ENCODE results near the gene GDF2. TPM values are rescaled to one million over a fixed set of nuclear protein-coding genes. Genes with fewer than 3 reads are reported as not detected.

The GDF2 gene
- total RNA-seq, 4 donors from 2014 or later: not detected

DNA sequence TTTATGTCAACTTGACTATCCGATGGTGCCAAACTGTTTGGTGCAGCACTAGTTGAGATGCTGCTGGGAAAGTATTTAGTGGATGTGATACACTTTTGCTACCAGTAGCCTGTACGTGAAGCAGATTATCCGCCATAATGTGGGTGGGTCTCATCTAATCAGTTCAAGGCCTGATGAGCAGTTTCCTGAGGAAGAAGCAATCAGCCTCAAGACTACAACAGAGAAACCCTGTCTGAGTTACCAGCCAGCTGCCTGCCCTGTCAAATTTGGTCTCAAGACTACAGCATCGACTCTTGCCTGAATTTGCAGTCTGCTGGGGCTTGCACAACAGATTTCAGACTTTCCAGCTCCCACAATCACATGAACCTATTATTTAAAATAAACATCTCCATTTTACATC is 15.1 kb downstream of the GDF2 start:
- TF ChIP-seq, protein P1, sequence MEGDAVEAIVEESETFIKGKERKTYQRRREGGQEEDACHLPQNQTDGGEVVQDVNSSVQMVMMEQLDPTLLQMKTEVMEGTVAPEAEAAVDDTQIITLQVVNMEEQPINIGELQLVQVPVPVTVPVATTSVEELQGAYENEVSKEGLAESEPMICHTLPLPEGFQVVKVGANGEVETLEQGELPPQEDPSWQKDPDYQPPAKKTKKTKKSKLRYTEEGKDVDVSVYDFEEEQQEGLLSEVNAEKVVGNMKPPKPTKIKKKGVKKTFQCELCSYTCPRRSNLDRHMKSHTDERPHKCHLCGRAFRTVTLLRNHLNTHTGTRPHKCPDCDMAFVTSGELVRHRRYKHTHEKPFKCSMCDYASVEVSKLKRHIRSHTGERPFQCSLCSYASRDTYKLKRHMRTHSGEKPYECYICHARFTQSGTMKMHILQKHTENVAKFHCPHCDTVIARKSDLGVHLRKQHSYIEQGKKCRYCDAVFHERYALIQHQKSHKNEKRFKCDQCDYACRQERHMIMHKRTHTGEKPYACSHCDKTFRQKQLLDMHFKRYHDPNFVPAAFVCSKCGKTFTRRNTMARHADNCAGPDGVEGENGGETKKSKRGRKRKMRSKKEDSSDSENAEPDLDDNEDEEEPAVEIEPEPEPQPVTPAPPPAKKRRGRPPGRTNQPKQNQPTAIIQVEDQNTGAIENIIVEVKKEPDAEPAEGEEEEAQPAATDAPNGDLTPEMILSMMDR (IDR thresholded peaks at IDR 0.05): no peak
- TF ChIP-seq POLR2A (IDR thresholded peaks at IDR 0.05): no peak
- Histone ChIP-seq H3K27me3 (no peaks in the 10 kb centered on the region), H3K9me3 (no peaks in the 10 kb centered on the region), H3K36me3 (no peaks in the 10 kb centered on the region), H3K4me3 (no peak overlapping the region), H3K4me1 (peaks cover 0 to 4% (median 0%) of the 10 kb centered on the region in 4 donors), H3K27ac (no peak overlapping the region)
- no peak for DNase-seq

GRCh38 chr10:47339186-47339735 is 17.0 kb downstream of the GDF2 start:
- H3K27me3 ChIP-seq: no peaks in the 10 kb centered on the region
- H3K4me1 ChIP-seq: peaks cover 0 to 4% (median 0%) of the 10 kb centered on the region in 4 donors
- H3K27ac ChIP-seq: no peak overlapping the region
- no peaks in the 10 kb centered on the region for H3K9me3 ChIP-seq
- TF ChIP-seq, protein P1 (IDR thresholded peaks at IDR 0.05): no peak
- TF ChIP-seq POLR2A (IDR thresholded peaks at IDR 0.05): no peak
- H3K4me3 ChIP-seq: no peak overlapping the region
- peak in 1 of 3 donors; percentile 28 for DNase-seq
- H3K36me3 ChIP-seq: no peaks in the 10 kb centered on the region

- DNase-seq: peak in 2 of 3 donors; percentile 37 to 43
- Histone ChIP-seq H3K36me3 (no peaks in the 10 kb centered on the region), H3K27me3 (no peaks in the 10 kb centered on the region), H3K9me3 (no peaks in the 10 kb centered on the region), H3K4me3 (no peak overlapping the region), H3K27ac (no peak overlapping the region), H3K4me1 (peaks cover 0 to 4% (median 0%) of the 10 kb centered on the region in 4 donors)
- no peak for TF ChIP-seq POLR2A (IDR thresholded peaks at IDR 0.05)
- TF ChIP-seq, protein P1 (IDR thresholded peaks at IDR 0.05): no peak
Observed at GRCh38 chr10:47339759-47340607, 17.7 kb downstream of the GDF2 start.

DNA sequence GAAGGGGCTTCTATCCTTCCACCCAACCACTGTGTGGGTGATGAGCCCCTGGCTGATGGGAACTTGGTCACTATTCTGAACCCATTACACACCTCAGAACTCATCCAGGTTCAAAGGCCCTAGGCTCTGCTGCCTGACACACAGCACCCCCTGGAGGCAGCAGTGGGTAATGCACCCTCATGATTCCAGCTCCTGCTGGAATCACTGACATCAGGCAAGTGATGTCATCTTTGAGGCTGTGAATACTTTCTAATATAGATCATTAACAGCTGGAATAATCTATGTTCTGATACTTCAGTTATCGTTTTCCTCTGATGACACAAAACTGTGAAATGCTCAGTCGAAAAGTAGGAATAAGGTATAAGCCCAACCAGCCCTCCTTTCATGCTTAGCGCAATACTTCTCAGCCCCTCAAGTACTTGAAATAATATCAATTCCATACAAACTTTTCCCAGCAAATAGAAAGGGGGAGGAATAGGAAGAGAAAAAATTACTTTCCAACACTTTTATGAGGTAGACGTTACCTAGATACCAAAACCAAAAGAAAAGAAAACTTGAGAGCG is 18.4 kb downstream of the GDF2 start:
- TF ChIP-seq POLR2A (IDR thresholded peaks at IDR 0.05): no peak
- TF ChIP-seq, protein P1 (IDR thresholded peaks at IDR 0.05): peak; percentile 69 to 95 (median 94)
- no peaks in the 10 kb centered on the region for H3K9me3 ChIP-seq
- no peaks in the 10 kb centered on the region for H3K36me3 ChIP-seq
- H3K27ac ChIP-seq: no peak overlapping the region
- no peaks in the 10 kb centered on the region for H3K27me3 ChIP-seq
- peaks cover 0 to 4% (median 0%) of the 10 kb centered on the region in 4 donors for H3K4me1 ChIP-seq
- peak; percentile 44 to 87 (median 85) for DNase-seq
- no peak overlapping the region for H3K4me3 ChIP-seq

DNA sequence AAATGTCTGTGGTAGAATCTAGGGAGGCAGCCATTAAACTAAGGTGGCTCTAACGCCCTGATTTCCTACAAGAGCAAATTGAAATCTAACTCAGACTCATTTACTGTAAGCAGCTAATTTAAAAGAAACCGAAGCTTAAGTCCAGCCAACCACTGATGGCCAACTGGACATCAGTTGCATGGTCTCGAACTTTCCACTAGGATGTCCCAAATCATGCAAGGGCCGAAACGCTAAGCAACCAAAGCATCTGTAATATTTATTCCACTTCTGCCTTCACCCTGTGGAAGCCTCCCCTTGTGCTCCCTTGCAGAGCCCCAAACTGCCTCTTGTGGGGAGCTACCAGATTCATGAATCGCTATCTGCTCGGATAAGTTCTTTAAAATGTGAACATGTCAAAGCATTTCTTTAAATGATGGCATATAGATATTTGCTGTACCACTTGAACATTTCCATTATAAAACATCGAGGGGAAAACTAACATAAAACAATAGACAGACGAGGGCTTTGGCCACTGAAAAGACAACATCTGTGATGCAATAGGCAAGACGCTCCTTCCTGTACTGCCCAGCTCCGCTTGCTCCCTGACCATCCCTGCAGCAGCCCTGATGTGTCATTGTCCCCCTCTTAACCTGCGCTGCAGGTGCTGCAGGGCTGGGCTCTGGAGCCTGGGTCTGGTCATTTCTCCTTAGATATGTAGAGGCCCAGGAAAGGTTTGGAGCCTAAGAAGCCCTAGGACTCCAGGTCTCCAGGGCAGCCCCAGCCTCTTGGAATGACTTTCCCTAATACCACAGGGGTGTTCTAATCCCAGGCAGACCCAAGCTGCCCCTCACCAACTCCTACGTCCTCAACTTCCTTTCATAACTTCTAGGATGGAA is 23.0 kb downstream of the GDF2 start:
- Histone ChIP-seq H3K9me3 (no peaks in the 10 kb centered on the region), H3K4me3 (no peak overlapping the region), H3K27ac (no peak overlapping the region), H3K27me3 (no peaks in the 10 kb centered on the region), H3K4me1 (peaks cover 0 to 11% (median 0%) of the 10 kb centered on the region in 4 donors), H3K36me3 (no peaks in the 10 kb centered on the region)
- DNase-seq: peak in 1 of 3 donors; percentile 20
- TF ChIP-seq, protein P1 (IDR thresholded peaks at IDR 0.05): no peak
- TF ChIP-seq POLR2A (IDR thresholded peaks at IDR 0.05): no peak
